Activated T-helper 17 cell treated with anti-CD3 and anti-CD28 coated beads, Interleukin-2, amount 50 U/mL, for 72 hours (primary cell): ENCODE data around the gene RUSF1. TPM values are rescaled to one million over a fixed set of nuclear protein-coding genes. Genes with fewer than 3 reads are reported as not detected.
"Not testable (repeated sequence)": the region's sequence is repeated elsewhere in the genome, so short reads cannot be mapped to it uniquely, and the experiment has no call there.

Experiments used
- ATAC-seq: fragments of 150-1000 bp; cut with Tn5 transposase; replicated peaks from 2 replicates; pipeline ENCODE4 v1.10.0; 2021; ENCODE audit warnings: mild to moderate bottlenecking, moderate library complexity
- H3K27ac Mint-ChIP-seq: one replicate; pipeline ENCODE4 v1.8.0; 2022; ENCODE audit warnings: mixed read lengths
- H3K27me3 Mint-ChIP-seq: one replicate; pipeline ENCODE4 v1.8.0; 2022; ENCODE audit warnings: mixed read lengths
- H3K36me3 Mint-ChIP-seq: one replicate; pipeline ENCODE4 v1.8.0; 2022; ENCODE audit warnings: low read depth, mild to moderate bottlenecking, mixed read lengths
- H3K4me1 Mint-ChIP-seq: one replicate; pipeline ENCODE4 v1.8.0; 2022; ENCODE audit warnings: mixed read lengths
- H3K4me3 Mint-ChIP-seq: one replicate; pipeline ENCODE4 v1.8.0; 2022; ENCODE audit warnings: mild to moderate bottlenecking, mixed read lengths
- H3K9me3 Mint-ChIP-seq: one replicate; pipeline ENCODE4 v1.8.0; 2022; ENCODE audit warnings: mixed read lengths
- total RNA-seq, 2 donors: library from RNA; stranded (reverse); gene quantifications; one replicate each; pipeline ENCODE4 v1.2.3, GENCODE V29; 2022

The RUSF1 gene
- total RNA-seq, 2 donors from 2014 or later, result 32.3 to 52.4 TPM

DNA sequence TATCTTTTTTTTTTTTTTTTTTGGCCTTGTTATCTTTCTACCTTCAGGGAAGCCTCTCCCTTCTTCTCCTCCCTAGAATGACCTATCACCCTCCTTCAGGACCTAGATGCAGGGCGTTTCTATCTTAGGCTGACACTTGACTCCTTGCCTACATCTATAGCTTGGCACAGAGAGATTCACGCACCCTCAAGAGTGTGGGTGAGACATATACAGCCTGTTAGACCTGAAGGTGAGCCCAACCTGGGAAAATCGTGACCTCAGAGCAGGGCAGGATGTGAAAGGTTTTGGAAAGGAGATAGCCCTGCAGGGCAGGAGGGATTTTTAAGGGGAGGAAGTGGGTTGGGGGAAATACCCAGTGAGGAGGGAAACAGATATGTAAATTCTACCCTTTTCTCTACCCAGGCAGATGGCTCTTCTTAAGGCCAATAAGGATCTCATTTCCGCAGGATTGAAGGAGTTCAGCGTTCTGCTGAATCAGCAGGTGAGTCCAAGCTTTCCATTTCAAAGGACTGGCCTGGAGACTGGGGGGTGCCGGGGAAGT, 19.6 kb upstream of the RUSF1 start, which contains the start of gene AHSP:
TSS of gene AHSP (plus strand) at position 167 of the 541 bp plus-strand sequence. CDS start at position 407, 240 bp downstream.
- ATAC-seq, result peak; percentile 67
- H3K9me3 Mint-ChIP-seq, result no peaks in the 10 kb centered on the region
- H3K4me1 Mint-ChIP-seq, result no peaks in the 10 kb centered on the region
- peaks cover 22% of the 10 kb centered on the region for H3K27me3 Mint-ChIP-seq
- peak within 1 kb of the TSS; percentile 26 for H3K4me3 Mint-ChIP-seq
- H3K27ac Mint-ChIP-seq, result no peak within 1 kb of the TSS
- no peaks in the 10 kb centered on the region for H3K36me3 Mint-ChIP-seq

DNA sequence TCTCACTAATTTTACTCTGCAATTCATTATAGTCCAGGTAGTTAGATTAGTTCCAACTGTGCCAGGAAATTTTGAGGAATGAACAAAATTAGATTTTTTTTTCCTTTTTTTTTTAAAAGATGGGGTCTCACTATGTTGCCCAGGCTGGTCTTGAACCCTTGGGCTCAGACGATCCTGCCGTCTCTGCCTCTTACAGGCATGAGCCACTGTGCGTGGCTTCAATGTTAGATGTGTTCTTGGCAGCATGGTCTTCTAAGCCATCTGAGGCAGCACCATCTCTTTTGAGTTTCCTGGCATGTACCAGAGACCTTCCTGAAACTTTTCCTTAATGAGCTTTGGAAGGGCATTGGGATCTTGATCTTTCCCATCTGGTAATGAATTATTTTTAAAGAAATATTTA, 16.9 kb upstream of the RUSF1 start:
- Mint-ChIP-seq H3K4me1 (no peaks in the 10 kb centered on the region), H3K9me3 (no peaks in the 10 kb centered on the region), H3K4me3 (no peak overlapping the region), H3K27ac (no peak overlapping the region), H3K27me3 (peaks cover 20% of the 10 kb centered on the region), H3K36me3 (no peaks in the 10 kb centered on the region)
- ATAC-seq, result no peak

DNA sequence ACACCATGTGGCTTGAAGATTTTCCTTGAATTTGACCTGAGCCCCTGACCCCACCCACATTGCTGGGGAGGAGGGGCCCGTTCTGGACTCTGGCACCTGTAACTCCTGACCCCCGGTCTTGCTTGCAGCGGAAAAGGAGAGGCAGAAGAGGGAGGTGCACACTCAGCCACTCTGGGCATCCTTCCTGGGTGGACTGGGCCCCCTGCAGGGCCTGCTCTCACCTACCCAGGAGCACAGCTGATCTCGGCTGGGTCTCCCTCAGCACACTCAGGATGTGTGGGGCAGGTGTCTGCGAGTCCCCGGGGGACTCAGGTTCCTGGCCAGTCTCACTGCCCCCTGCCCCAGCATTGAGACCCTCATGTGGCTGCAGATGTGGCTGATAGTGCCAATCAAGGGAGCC, 15.6 kb upstream of the RUSF1 start:
- H3K27me3 Mint-ChIP-seq, result peaks cover 13% of the 10 kb centered on the region
- H3K27ac Mint-ChIP-seq, ATAC-seq, H3K9me3 Mint-ChIP-seq, H3K36me3 Mint-ChIP-seq, H3K4me1 Mint-ChIP-seq, H3K4me3 Mint-ChIP-seq: not testable (repeated sequence)

DNA sequence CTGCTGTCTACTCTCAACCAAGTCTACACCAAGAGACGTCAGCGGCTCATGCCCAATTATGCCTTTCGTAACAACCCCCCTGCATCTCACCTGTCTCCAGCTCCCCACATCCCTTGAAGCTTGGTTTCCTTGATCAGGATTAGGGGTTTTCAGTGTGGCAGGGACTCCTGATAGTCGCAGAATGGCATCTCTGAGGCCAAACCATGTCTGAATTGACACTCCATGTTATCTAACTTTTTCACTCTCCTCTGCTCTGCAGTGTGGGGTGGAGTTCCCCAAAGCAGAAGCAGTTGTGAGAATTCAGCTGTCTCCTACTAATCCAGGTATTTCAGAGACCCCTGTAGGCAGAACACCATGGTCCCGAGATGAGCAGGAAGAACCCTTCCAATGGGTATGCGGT, 13.9 kb upstream of the RUSF1 start:
- H3K27me3 Mint-ChIP-seq, result no peaks in the 10 kb centered on the region
- H3K4me1 Mint-ChIP-seq, result no peaks in the 10 kb centered on the region
- no peaks in the 10 kb centered on the region for H3K36me3 Mint-ChIP-seq
- H3K27ac Mint-ChIP-seq, result no peak overlapping the region
- ATAC-seq, result no peak
- no peak overlapping the region for H3K4me3 Mint-ChIP-seq
- no peaks in the 10 kb centered on the region for H3K9me3 Mint-ChIP-seq

DNA sequence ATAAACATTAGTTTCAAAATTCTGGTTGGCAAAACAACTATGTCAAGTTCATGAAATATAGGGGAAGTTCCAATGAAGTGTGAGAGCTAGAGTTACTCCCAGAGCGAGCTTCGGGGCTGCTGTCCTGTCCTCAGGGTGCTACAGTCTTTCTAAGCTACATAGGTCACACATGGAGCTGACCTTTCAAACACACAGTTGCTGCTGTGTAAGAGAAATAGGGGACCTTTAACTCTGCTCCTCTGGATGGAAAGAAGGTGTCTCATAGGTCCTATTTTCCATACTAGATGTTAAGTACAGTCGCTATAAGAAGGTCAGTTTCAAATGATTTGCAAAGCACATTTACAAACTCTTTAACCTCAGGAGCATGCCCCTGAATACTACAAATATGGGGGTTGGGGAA, 13.2 kb upstream of the RUSF1 start:
- Mint-ChIP-seq H3K4me1 (no peaks in the 10 kb centered on the region), H3K36me3 (no peaks in the 10 kb centered on the region), H3K9me3 (no peaks in the 10 kb centered on the region), H3K27me3 (no peaks in the 10 kb centered on the region), H3K4me3 (no peak overlapping the region), H3K27ac (no peak overlapping the region)
- ATAC-seq, result no peak

DNA sequence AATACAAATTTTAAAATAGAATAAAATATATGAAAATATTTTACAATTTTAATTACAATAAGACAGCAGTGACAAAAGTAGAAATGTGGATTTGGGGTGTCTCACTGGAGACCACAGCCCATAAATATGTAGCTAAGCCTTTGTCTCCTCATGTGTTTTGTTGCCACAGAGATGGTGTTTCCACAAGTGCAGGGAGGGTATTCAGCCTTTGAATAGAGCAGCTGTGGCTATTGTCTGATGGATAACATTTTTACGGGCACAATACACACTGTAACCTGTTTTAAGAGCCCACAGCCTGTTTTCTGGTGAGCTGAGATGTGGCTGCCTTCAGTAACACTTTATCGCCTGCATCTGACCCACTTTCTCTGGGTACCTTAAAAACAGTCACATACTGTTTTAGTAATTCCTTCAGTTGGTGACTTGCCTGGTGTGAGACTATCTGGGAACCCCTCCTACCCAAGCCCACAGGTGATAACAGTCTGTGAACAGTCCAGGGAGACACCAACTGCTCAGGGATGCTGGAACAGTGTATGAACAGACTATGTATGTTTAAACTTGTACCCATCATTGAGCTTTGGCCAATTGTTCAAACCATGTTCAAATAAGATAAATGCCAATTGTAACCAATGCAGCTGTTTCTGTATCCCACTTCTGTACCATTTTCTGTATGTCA, 11.7 kb upstream of the RUSF1 start:
- no peak overlapping the region for H3K27ac Mint-ChIP-seq
- H3K4me3 Mint-ChIP-seq, result no peak overlapping the region
- no peaks in the 10 kb centered on the region for H3K36me3 Mint-ChIP-seq
- H3K4me1 Mint-ChIP-seq, result no peaks in the 10 kb centered on the region
- H3K9me3 Mint-ChIP-seq, result no peaks in the 10 kb centered on the region
- H3K27me3 Mint-ChIP-seq, result no peaks in the 10 kb centered on the region
- no peak for ATAC-seq

DNA sequence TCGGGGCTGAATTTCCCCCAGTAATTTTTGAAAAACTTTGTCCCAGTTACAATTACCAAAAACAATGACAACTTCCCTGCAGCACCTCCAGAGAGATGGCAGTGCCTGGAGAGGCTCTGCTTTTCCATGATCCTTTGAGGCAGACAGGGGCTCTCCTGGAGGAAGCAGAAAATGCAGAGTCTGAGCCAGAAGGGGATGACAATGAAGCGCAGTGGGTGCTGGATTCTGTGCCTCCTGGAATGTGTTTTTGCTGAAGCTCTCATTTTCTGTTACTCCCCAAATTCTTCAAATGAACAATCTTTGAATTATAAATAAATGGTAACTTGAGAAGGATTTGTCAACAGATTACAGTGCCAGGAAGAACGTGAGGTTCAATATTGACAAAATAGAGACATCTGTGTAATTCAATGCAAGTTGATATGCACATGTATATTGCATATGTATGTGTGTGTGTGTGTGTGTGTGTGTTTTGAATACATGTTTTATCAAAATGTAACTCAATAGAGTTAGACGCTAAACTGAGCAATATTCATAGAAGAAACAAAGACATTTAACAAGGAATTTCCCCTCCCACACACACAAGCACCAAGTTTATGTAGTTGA, 9.7 kb upstream of the RUSF1 start:
- H3K4me1 Mint-ChIP-seq, result no peaks in the 10 kb centered on the region
- H3K27ac Mint-ChIP-seq, result no peak overlapping the region
- no peak for ATAC-seq
- H3K27me3 Mint-ChIP-seq, result no peaks in the 10 kb centered on the region
- no peaks in the 10 kb centered on the region for H3K9me3 Mint-ChIP-seq
- H3K4me3 Mint-ChIP-seq, result no peak overlapping the region
- no peaks in the 10 kb centered on the region for H3K36me3 Mint-ChIP-seq

DNA sequence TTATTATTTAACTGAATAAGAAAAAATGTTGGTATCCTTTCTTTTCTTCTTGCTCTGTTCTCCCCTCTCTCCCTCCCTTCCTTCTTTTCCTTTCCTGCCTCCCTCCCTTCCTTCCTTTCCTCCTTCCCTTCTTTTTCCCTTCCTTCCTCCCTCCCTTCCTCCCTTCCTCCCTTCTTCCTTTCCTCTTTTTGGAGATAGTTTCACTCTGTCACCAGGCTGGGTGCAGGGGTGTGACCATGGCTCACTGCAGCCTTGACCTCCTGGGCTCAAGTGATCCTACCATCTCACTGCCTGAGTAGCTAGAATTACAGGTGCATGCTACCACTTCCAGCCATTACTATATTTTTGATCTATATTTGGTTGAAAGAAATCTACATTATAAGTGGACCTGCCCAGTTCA, 5.7 kb upstream of the RUSF1 start:
- Mint-ChIP-seq H3K27me3 (no peaks in the 10 kb centered on the region), H3K4me3 (no peak overlapping the region), H3K27ac (no peak overlapping the region), H3K4me1 (peaks cover 9% of the 10 kb centered on the region), H3K36me3 (peaks cover 3% of the 10 kb centered on the region), H3K9me3 (no peaks in the 10 kb centered on the region)
- ATAC-seq, result no peak

DNA sequence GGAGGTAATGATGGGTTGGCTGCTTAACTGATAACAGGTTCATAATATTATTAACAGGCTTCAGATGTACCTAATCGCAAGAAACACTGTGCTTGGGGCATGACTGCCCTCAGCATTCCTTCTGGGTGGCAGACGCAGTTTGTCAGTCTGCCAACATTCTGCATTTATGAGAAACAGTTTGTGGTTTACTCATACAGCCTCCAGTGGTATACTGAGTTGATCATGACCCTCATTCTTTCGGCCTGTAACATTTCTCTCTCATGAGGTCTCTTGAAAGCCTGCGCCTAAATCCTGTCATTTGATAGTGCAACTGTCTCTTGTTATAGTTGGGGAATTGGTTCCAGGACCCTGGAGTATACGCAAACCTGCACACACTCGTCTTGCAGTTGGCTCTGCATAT, 4.9 kb upstream of the RUSF1 start:
- Mint-ChIP-seq H3K27ac (no peak overlapping the region), H3K4me1 (peaks cover 12% of the 10 kb centered on the region), H3K36me3 (peaks cover 9% of the 10 kb centered on the region), H3K4me3 (no peak overlapping the region), H3K9me3 (no peaks in the 10 kb centered on the region), H3K27me3 (no peaks in the 10 kb centered on the region)
- no peak for ATAC-seq

DNA sequence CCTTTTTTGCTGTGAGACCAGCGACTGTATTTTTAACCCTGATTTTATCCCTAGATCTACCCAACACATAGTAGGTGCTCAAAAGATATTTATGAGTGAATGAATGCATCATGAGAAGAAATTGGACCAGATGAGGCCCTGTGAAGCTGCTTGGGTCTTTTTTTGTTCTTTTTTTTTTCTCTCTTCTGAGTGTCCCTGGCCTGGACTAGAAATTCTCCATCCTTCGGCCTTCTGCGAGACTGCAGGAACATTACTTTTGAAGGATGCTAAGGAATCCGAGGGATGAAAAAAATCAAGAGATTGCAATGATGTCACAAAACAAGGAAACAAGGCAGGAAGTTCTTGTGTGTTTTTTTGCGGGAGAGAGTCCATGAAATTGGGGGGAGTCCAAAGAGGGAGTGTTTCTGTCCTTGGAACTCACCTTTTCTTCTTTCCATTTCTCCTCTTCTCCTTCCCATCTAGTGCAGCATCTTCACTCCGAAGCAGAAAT, 560 bp upstream of the RUSF1 start:
- Mint-ChIP-seq H3K4me1 (peaks cover 24% of the 10 kb centered on the region), H3K4me3 (peak overlapping the region; percentile 96), H3K36me3 (peaks cover 32% of the 10 kb centered on the region), H3K27me3 (no peaks in the 10 kb centered on the region), H3K27ac (peak overlapping the region; percentile 99), H3K9me3 (no peaks in the 10 kb centered on the region)
- ATAC-seq, result no peak

DNA sequence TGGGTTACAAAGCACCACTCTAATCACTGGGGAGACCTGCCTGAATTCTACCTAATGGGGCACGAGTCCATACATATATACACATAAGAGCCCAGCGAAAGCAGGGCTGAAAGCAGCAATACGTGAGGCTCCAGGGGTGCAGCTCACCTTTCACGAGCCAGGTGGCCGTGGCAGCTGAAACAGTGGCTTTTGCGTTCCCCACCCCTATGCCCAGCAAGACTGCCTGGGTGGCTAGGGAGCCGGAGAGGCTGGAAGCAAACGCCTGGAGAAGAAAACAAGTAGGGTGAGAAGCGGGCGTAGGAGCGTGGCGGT, 618 bp downstream of the RUSF1 start:
- Mint-ChIP-seq H3K4me1 (peaks cover 24% of the 10 kb centered on the region), H3K27me3 (no peaks in the 10 kb centered on the region), H3K9me3 (no peaks in the 10 kb centered on the region), H3K4me3 (peak overlapping the region; percentile 96), H3K36me3 (peaks cover 32% of the 10 kb centered on the region), H3K27ac (peak overlapping the region; percentile 99)
- no peak for ATAC-seq

DNA sequence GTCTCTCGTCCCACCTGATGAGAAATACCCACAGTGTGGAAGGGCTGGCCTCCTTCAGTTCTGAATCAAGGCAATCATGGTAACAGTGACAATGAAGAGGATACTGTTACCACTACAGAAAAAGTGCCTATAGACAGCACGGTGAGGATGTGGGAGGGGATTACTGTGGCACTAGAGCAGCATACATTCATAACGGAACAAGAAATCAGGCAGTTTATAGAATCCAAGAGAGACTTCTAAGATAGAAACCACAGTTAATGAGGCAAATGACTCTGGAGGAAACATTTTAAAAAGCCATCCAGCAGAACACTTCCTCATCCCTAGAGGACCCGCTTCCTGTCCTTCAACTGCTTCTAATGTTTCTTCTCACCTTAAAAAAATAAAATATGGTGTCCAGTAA, 2.7 kb downstream of the RUSF1 start:
- peaks cover 35% of the 10 kb centered on the region for H3K36me3 Mint-ChIP-seq
- H3K4me3 Mint-ChIP-seq, result peak overlapping the region; percentile 96
- H3K27ac Mint-ChIP-seq, result peak overlapping the region; percentile 80
- peak; percentile 83 for ATAC-seq
- peaks cover 24% of the 10 kb centered on the region for H3K4me1 Mint-ChIP-seq
- H3K27me3 Mint-ChIP-seq, result no peaks in the 10 kb centered on the region
- H3K9me3 Mint-ChIP-seq, result no peaks in the 10 kb centered on the region

DNA sequence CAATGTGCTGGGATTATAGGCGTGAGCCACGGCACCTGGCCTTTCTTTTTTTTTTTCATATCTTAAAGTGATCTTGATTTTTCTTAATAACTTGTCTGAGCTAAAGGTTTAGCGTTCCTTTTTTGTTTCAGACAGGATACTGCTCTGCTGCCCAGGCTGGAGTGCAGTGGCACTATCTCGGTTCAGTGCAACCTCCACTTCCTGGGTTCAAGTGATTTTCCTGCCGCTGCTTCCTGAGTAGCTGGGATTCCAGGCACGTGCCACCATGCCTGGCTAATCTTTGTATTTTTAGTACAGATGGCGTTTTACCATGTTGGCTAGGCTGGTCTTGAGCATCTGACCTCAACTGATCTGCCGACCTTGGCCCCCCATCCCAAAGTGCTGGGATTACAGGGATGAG, 4.0 kb downstream of the RUSF1 start:
- Mint-ChIP-seq H3K36me3 (peaks cover 42% of the 10 kb centered on the region), H3K4me1 (peaks cover 17% of the 10 kb centered on the region), H3K27me3 (no peaks in the 10 kb centered on the region), H3K4me3 (no peak overlapping the region), H3K9me3 (no peaks in the 10 kb centered on the region), H3K27ac (no peak overlapping the region)
- ATAC-seq, result no peak

DNA sequence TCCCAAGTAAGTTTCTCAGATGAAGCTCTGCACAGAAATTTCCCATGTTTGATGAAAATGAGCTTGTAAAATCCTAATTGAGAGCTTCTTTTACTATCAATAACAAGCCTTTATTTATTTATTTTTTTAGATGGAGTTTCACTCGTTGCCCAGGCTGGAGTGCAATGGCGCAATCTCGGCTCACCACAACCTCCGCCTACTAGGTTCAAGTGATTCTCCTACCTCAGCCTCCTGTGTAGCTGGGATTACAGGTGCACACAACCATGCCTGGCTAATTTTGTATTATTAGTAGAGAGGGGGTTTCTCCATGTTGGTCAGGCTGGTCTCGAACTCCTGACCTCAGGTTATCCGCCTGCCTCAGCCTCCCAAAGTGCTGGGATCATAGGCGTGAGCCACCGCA, 4.6 kb downstream of the RUSF1 start:
- H3K9me3 Mint-ChIP-seq, H3K27me3 Mint-ChIP-seq, H3K4me3 Mint-ChIP-seq, ATAC-seq, H3K27ac Mint-ChIP-seq: not testable (repeated sequence)
- H3K36me3 Mint-ChIP-seq, result peaks cover 42% of the 10 kb centered on the region
- peaks cover 11% of the 10 kb centered on the region for H3K4me1 Mint-ChIP-seq

DNA sequence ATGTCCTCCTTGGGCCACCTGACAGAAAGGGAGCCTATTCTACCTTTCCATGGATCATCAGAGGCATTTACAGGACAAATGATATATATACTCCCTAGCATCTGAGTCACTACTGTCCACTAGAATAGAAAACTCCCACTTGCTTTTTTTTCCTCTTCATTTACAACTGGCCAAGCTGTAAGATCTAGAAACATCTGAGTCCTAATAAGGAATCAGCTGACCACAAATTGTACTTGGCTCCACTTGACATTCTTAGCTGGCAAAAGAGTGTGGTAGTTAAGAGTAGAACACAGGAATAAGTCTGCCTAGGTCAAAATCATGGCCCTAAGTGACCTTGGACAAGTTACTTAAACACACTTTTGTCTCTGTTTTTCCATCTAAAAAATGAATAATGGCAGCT, 5.2 kb downstream of the RUSF1 start:
- Mint-ChIP-seq H3K9me3 (no peaks in the 10 kb centered on the region), H3K4me1 (peaks cover 11% of the 10 kb centered on the region), H3K27me3 (no peaks in the 10 kb centered on the region), H3K36me3 (peaks cover 45% of the 10 kb centered on the region), H3K4me3 (no peak overlapping the region), H3K27ac (no peak overlapping the region)
- ATAC-seq, result no peak
